Left lung (tissue), 10 donors: ENCODE data around the gene TSPAN5. TPM values are rescaled to one million over a fixed set of nuclear protein-coding genes. Genes with fewer than 3 reads are reported as not detected.
A peak's percentile ranks its signal among the peaks of the same experiment; 100 is the strongest.

Source experiments
- ATAC-seq: fragments of 200-7000 bp; cut with Tn5 transposase; one replicate; pipeline ENCODE4 v1.9.1; 2020; ENCODE audit warnings: moderate library complexity
- DNase-seq, 4 donors: peaks; one replicate each; pipeline ENCODE4 v3.0.0-alpha.2; 2013 to 2020
- H3K27ac ChIP-seq, 2 donors: fragments of 200-600 bp; sonication (generic) in 1 of 2; one replicate each; pipeline versions ENCODE4 v1.5.0 to v1.8.0; 2020 to 2021
- H3K27me3 ChIP-seq, 2 donors: fragments of 200-600 bp; sonication (generic) in 1 of 2; one replicate each; pipeline versions ENCODE4 v1.5.0 to v1.8.0; 2020 to 2021
- H3K36me3 ChIP-seq, 2 donors: fragments of 200-600 bp; sonication (generic) in 1 of 2; one replicate each; pipeline versions ENCODE4 v1.5.0 to v1.8.0; 2020 to 2021
- H3K4me1 ChIP-seq, 2 donors: fragments of 200-600 bp; one replicate each; pipeline ENCODE4 v1.8.0; 2021
- H3K4me3 ChIP-seq, 2 donors: fragments of 200-600 bp; sonication (generic) in 1 of 2; one replicate each; pipeline versions ENCODE4 v1.5.0 to v1.8.0; 2020 to 2021; ENCODE audit warnings: mild to moderate bottlenecking in 1 of 2
- H3K9me3 ChIP-seq, 2 donors: fragments of 200-600 bp; sonication (generic) in 1 of 2; one replicate each; pipeline versions ENCODE4 v1.5.0 to v1.8.0; 2020 to 2021
- intact Hi-C, 2 donors: fragments of 100-400 bp; cut with DNase I; formaldehyde crosslinking; loops; one replicate each; pipeline versions ENCODE4 v1.11.2 to v1.14.2; 2022
- polyA plus RNA-seq, 6 donors: library from polyadenylated mRNA; unstranded; fragments of 120-200 nt; gene quantifications; one replicate each; pipeline ENCODE4 v1.2.1, GENCODE V29; 2013; ENCODE audit not compliant: insufficient read length in 6 of 6
- total RNA-seq, 2 donors: library from RNA; stranded (reverse); fragmentation: NEBNext Ultra II Directional; extraction: Animal tissue kit (Norgen Biotek cat#: 25700); gene quantifications; one replicate each; pipeline ENCODE4 v1.2.1, GENCODE V29; 2021
- TF ChIP-seq, protein P1 (sequence below), 2 donors: fragments of 200-600 bp; sonication (generic) in 1 of 2; IDR thresholded peaks; one replicate each; pipeline versions ENCODE4 v1.5.0 to v1.8.0; 2021; ENCODE audit warnings: antibody characterized with exemption in 2 of 2
- donor health status: DM: no; HTN: yes; CAD: no.
- donor health status: DM: no; HTN: no; CAD: no.

The TSPAN5 gene
- total and polyA plus RNA-seq, 8 donors = 11.9 to 36.5 (median 31.7) TPM

DNA sequence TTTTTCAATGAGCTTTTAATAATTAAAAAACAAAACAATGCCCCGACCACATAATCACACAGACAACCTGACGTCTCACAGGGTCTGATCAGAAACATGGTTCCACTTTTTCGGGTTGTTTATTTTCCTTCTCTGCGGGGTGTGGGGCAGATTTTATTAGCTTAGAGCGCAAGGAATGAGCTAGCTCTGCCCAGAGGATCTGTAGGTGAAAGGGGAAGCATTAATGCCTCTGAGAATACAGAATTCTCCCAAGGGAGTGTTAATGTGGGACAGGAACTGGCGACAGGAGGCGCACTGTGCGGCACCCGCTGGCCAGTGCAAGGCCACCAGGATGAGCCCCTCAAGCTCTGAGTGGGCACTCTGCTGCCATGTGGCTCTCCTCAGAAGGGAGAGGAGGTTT is 181.5 kb downstream of the TSPAN5 start:
- no peak for DNase-seq
- H3K27me3 ChIP-seq = no peaks in the 10 kb centered on the region
- no peak overlapping the region for H3K27ac ChIP-seq
- no peaks in the 10 kb centered on the region for H3K4me1 ChIP-seq
- no peaks in the 10 kb centered on the region for H3K9me3 ChIP-seq
- intact Hi-C loops = loop anchor here in 1 of 2 donors (10.0 kb wide), 1 partner anchor 188 kb away; no protein-coding TSS in a partner anchor
- TF ChIP-seq, protein P1, sequence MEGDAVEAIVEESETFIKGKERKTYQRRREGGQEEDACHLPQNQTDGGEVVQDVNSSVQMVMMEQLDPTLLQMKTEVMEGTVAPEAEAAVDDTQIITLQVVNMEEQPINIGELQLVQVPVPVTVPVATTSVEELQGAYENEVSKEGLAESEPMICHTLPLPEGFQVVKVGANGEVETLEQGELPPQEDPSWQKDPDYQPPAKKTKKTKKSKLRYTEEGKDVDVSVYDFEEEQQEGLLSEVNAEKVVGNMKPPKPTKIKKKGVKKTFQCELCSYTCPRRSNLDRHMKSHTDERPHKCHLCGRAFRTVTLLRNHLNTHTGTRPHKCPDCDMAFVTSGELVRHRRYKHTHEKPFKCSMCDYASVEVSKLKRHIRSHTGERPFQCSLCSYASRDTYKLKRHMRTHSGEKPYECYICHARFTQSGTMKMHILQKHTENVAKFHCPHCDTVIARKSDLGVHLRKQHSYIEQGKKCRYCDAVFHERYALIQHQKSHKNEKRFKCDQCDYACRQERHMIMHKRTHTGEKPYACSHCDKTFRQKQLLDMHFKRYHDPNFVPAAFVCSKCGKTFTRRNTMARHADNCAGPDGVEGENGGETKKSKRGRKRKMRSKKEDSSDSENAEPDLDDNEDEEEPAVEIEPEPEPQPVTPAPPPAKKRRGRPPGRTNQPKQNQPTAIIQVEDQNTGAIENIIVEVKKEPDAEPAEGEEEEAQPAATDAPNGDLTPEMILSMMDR (IDR thresholded peaks at IDR 0.05) = no peak
- no peak overlapping the region for H3K4me3 ChIP-seq
- ATAC-seq = no peak
- peaks cover 0 to 1% of the 10 kb centered on the region in 2 donors for H3K36me3 ChIP-seq

DNA sequence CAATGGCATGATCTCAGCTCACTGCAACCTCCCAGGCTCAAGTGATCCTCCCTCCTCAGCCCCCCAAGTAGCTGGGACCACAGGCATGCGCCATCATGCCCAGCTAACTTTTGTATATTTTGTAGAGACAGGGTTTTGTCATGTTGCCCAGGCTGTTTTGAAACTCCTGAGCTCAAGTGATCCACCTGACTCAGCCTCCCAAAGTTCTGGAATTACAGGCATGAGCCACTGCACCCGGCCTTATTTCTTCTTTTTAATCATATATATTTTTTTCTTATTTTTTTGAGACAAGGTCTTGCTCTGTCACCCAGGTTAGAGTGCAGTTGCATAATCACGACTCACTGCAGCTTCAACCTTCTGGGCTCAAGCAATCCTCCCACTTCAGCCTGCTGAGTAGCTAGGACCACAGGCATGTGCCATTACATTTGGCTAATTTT is 184.0 kb downstream of the TSPAN5 start:
- H3K4me3 ChIP-seq = no peak overlapping the region
- peaks cover 0 to 3% of the 10 kb centered on the region in 2 donors for H3K36me3 ChIP-seq
- H3K4me1 ChIP-seq = no peaks in the 10 kb centered on the region
- no peak for DNase-seq
- H3K9me3 ChIP-seq = no peaks in the 10 kb centered on the region
- TF ChIP-seq, protein P1 (IDR thresholded peaks at IDR 0.05) = no peak
- intact Hi-C loops = loop anchor here in 1 of 2 donors (10.0 kb wide), 1 partner anchor 190 kb away; no protein-coding TSS in a partner anchor
- ATAC-seq = peak; percentile 60
- H3K27me3 ChIP-seq = no peaks in the 10 kb centered on the region
- no peak overlapping the region for H3K27ac ChIP-seq

DNA sequence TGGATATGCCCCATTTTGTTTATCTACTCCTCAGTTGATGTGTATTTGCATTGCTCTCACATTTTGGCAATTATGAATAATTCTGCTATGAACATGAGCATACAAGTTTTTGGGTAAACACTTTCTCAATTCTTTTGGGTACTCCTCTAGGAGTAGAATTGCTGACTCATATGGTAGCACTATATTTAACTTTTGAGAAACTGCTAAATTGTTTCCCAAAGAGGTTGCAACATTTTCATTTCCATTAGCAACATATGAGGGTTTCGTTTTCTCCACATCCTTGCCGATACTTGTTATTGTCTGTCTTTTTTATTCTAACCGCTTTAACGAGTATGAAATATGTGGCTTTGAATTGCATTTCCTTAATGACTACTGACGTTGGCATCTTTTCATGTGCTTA is 185.4 kb downstream of the TSPAN5 start:
- Histone ChIP-seq H3K9me3 (no peaks in the 10 kb centered on the region), H3K27me3 (no peaks in the 10 kb centered on the region), H3K36me3 (peaks cover 0 to 3% of the 10 kb centered on the region in 2 donors), H3K27ac (no peak overlapping the region), H3K4me1 (peaks cover 0 to 10% of the 10 kb centered on the region in 2 donors), H3K4me3 (no peak overlapping the region)
- DNase-seq = no peak
- TF ChIP-seq, protein P1 (IDR thresholded peaks at IDR 0.05) = no peak
- intact Hi-C loops = loop anchor here in 1 of 2 donors (10.0 kb wide), 1 partner anchor 192 kb away; no protein-coding TSS in a partner anchor
- peak; percentile 67 for ATAC-seq

DNA sequence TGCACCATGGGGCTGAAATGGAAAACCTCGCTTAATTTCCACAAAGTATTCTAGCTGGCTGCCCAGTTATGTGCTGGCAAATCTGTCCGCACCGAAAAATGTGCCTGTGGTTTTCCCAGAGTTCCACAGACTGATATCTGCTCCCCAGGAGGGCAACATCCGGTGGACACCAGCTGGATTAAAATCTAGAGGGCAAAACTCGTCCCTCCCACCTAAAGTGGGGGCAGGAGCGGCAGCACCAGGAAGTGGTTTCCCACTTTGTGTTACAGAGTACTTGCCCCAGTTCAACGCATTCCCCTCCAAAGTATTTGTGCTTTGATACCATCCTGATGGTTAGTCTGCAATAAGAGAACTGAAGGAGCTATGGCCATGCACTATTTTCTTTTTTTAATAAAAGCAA is 187.6 kb downstream of the TSPAN5 start:
- intact Hi-C loops = loop anchor here in 1 of 2 donors (10.0 kb wide), 1 partner anchor 194 kb away; no protein-coding TSS in a partner anchor
- peaks cover 0 to 3% of the 10 kb centered on the region in 2 donors for H3K36me3 ChIP-seq
- H3K9me3 ChIP-seq = no peaks in the 10 kb centered on the region
- ATAC-seq (no peak), DNase-seq (no peak)
- TF ChIP-seq, protein P1 (IDR thresholded peaks at IDR 0.05) = no peak
- H3K27ac ChIP-seq = peak overlapping the region in 1 of 2 donors; percentile 3
- H3K27me3 ChIP-seq = no peaks in the 10 kb centered on the region
- peaks cover 0 to 20% of the 10 kb centered on the region in 2 donors for H3K4me1 ChIP-seq
- H3K4me3 ChIP-seq = no peak overlapping the region

DNA sequence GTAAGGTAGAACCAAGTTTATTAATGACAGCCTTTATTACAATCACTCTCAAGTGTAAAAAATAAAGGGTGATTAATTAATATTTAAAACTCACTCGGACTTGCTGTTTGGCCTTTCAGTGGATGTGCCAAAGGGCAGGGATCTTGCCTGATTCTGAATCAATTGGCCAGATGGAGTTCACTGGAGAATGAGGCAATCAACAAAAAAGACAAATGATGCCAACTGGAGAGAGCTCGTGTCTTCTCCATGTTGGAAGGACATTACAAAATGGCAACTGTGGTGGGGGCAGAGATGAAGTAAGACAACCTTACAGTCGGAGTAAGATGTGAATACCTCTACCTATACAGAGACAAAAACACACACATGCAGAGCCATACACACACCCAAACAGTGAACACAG is 188.0 kb downstream of the TSPAN5 start:
- Histone ChIP-seq H3K36me3 (peaks cover 0 to 3% of the 10 kb centered on the region in 2 donors), H3K9me3 (no peaks in the 10 kb centered on the region), H3K4me1 (peaks cover 0 to 20% of the 10 kb centered on the region in 2 donors), H3K27me3 (no peaks in the 10 kb centered on the region), H3K27ac (no peak overlapping the region), H3K4me3 (no peak overlapping the region)
- TF ChIP-seq, protein P1 (IDR thresholded peaks at IDR 0.05) = no peak
- ATAC-seq (no peak), DNase-seq (no peak)
- intact Hi-C loops = loop anchor here in 1 of 2 donors (10.0 kb wide), 1 partner anchor 194 kb away; no protein-coding TSS in a partner anchor
